HG03175 (cell line): ENCODE data around the gene SGCA.

Source experiments
- ATAC-seq: cut with Tn5 transposase; IDR thresholded peaks from one replicate; pipeline ENCODE4 v1.9.1; 2021; ENCODE audit warnings: mild to moderate bottlenecking, moderate library complexity; ENCODE audit not compliant: unreplicated experiment

SGCA gene

DNA sequence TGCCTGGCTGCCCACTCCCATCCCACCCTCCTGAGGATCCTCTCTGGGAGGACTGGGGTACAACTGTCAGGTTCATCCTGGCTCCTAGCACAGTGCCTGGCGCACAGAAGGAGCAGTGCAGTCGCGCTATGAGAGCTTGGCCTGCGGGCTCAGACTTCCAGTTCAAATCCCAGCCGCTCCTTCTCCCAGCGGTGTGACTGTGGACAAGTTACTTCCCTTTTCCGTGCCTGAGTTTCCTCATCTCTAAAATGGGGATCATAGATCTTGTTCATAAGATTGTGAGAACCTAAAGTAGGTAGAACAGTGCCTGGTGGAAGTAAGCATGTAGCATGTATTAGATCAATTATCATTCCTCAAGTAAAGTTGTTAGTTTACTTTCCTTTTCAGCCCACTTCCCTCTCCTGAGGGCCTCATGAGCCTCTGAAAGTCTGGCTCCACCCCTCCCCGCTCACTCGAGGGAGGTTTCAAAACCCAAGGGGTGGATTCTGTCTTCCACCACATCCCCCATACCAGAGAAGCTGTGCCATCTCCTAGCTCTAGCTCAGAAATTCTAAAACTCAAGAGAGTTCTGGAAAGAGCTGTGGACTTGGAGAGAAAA lies 55.6 kb downstream of the SGCA start:
- ATAC-seq, result no peak

DNA sequence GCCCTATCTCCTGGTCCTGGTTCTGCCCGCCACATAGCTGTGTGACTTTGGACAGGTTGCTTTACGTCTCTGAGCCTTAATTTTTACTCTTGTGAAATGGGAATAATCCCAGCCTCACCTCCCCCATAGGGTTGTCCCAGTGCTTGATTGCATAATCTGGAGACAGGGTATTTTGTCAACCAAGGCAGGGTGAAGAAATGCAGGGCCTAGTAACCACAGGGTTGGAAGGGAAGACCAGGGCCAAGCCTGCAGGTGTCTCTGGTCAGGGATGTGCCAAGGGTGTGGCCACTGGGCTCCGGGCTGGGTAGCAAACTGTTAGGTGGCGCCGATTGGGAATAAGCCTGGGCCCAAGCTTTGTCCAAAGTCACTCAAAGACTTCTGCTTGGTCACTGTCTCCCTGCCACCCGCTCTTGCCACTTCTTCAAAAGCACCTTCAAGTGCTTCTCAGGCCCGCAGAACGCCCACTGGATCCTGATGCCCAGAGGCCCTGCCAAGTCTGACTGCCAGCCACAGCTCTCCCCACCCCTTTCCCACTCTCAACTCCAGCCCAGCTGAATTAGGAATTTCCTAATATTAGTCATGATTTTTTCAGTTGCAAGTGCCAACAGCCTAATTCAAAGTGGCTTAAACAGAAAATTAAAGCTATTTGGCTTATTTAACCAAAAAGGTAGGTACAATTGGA lies 56.2 kb downstream of the SGCA start:
- ATAC-seq, result no peak

DNA sequence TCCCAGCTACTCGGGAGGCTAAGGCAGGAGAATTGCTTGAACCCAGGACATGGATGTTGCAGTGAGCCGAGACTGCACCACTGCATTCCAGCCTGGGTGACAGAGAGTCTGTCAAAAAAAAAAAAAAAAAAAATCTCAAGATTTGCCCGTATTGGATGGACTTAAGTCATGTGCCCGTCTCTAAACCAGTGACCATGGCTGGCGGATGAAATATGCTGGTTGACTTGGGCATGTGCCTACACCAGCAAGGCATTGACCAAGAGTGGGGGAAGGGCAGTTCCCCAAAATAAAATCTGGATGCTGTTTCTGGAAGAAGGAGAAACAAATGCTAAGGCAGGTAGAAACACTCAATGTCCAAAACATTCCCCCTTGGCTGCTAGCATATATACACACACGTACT lies 57.1 kb downstream of the SGCA start:
- no peak for ATAC-seq
